ENCODE results near the gene MBLAC1.
A peak's percentile ranks its signal among the peaks of the same experiment; 100 is the strongest.

The MBLAC1 gene

GRCh38 chr7:100126931-100127865 is at the start of gene MBLAC1:
Gene MBLAC1, plus strand, starts transcription at chr7:100126967. Its CDS starts 429 bp downstream, at chr7:100127396.
- FAIRE-seq (no peak), DNase-seq (ENCODE audit: insufficient read length, low spot score) (peak; percentile 75)

GRCh38 chr7:100077205-100077604 is 49.6 kb upstream of the MBLAC1 start:
- no peak for FAIRE-seq
- DNase-seq (ENCODE audit: insufficient read length, low spot score) = no peak

DNA sequence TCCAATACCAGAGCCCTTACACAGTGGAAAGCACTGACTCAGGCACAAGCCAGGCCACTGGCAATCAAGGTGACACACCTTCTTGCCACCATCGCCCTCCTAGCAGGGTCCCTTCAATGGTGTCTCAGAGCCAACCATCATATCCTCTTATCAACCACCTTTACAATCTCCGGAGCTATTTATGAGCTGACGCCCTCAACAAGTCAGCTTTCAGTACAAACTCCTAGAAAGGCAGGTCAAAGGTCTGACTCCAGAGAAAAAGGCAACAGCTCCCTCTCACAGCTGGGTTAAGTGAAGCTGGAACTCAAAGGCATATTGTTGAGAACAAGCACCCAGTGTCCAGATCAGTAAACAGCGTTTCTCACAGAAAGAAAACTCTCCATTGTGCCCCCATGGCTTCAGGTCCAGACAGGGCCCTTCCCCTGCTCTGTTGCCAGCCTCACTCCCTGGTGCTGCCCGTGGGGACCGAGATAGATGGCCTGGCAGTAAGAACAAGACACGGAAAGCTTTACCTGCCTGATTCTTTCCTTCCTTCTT is 47.7 kb upstream of the MBLAC1 start:
- FAIRE-seq (no peak), DNase-seq (ENCODE audit: insufficient read length, low spot score) (no peak)

- FAIRE-seq = no peak
- DNase-seq (ENCODE audit: insufficient read length, low spot score) = no peak
These were observed 45.7 kb upstream of the MBLAC1 start for GRCh38 chr7:100080907-100081534.

- FAIRE-seq = peak; percentile 83
- peak; percentile 91 for DNase-seq (ENCODE audit: insufficient read length, low spot score)
These were observed 45.1 kb upstream of the MBLAC1 start, which contains the start of gene ZNF3 for GRCh38 chr7:100081535-100082102. Gene ZNF3, minus strand, starts transcription at chr7:100081723. Its CDS starts 4,366 bp downstream, at chr7:100077357.

GRCh38 chr7:100082978-100083377 is 43.8 kb upstream of the MBLAC1 start:
- FAIRE-seq = no peak
- DNase-seq (ENCODE audit: insufficient read length, low spot score) = no peak

- FAIRE-seq (no peak), DNase-seq (ENCODE audit: insufficient read length, low spot score) (no peak)
These were observed 41.3 kb upstream of the MBLAC1 start for GRCh38 chr7:100085515-100085914.

DNA sequence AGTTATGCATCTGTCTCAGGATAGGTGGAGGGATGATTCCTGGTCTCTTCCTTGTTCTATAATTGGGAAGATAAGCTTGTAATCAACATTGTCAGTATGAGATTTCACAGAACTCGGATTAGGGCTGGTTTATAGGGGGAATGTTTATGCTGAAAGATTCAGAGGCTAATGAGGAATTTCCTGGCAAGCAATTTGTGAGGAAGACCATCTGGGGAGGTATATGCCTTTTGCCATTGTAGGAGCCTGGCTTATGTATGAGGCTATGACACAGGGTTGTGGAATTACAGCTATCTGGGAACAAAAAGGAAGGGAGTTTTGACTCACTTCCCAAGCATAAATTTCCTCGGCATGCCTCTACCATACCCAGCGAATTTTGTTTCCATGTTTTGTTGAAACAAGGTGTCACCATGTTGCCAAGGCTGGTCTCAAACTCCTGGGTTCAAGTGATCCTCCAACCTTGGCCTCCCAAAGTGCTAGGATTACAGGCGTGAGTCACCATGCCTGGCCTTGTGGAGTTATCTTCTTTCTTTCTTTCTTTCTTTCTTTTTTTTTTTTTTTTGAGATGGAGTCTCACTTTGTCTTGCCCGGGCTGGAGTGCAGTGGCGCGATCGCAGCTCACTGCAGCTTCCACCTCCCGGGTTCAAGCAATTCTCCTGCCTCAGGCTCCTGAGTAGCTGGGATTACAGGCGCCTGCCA is 39.6 kb upstream of the MBLAC1 start:
- FAIRE-seq (no peak), DNase-seq (ENCODE audit: insufficient read length, low spot score) (peak; percentile 57)

DNA sequence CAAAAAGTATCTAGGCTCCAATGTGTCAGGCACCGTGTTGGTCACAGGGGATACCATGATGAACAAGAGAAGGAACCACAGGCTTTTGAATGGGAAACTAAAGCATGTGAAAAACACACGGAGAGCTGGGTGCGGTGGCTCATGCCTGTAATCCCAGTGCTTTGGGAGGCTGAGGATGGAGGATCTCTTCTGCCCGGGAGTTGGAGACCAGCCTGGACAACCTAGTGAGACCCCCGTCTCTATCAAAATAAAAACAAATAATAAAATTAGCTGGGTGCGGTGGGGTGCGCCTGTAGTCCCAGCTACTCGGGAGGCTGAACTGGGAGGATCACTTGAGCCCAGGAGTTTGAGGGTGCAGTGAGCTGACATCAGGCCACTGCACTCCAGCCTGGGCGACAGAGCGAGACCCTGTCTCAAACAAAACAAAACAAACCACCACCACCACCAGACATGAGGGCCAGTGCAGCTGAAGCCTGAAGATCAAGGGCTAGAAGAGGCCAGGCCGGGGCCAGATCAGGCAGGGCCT is 38.6 kb upstream of the MBLAC1 start:
- no peak for FAIRE-seq

GRCh38 chr7:100088621-100089457 is 37.9 kb upstream of the MBLAC1 start, which contains the start of gene COPS6:
Gene COPS6, plus strand, starts transcription at chr7:100088969. Its CDS starts 22 bp downstream, at chr7:100088991.
- DNase-seq (ENCODE audit: insufficient read length, low spot score) (peak; percentile 31), FAIRE-seq (no peak)

More for the DNA sequence above, 38.6 kb upstream of the MBLAC1 start:
- DNase-seq (ENCODE audit: insufficient read length, low spot score) = no peak

- DNase-seq (ENCODE audit: insufficient read length, low spot score) = no peak
- no peak for FAIRE-seq
These were observed 37.1 kb upstream of the MBLAC1 start for GRCh38 chr7:100089458-100090196.

GRCh38 chr7:100090527-100091410 is 36.0 kb upstream of the MBLAC1 start:
- DNase-seq (ENCODE audit: insufficient read length, low spot score) = no peak
- no peak for FAIRE-seq

DNA sequence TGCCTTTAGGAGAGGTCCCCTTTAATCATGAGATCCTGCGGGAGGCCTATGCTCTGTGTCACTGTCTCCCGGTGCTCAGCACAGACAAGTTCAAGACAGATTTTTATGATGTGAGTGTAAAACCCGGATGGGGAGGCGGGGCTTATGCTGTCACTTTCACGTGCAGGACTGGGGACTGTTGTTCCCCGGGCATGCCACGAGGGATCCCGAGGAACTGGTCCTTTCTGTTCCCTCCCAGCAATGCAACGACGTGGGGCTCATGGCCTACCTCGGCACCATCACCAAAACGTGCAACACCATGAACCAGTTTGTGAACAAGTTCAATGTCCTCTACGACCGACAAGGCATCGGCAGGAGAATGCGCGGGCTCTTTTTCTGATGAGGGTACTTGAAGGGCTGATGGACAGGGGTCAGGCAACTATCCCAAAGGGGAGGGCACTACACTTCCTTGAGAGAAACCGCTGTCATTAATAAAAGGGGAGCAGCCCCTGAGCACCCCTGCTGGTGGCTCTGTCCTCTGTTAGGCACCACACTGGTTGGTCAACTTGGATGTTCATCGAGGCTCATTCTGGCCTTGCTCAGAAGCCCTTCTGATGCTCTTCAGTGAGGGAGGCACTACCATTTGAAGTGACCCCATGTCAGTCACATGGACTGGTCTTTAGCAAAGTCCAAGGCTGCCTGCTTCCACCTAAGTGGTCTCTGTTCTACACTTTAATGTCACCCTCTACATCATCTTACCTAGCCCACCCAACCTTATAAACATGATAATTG is 35.2 kb upstream of the MBLAC1 start:
- FAIRE-seq (no peak), DNase-seq (ENCODE audit: insufficient read length, low spot score) (no peak)

DNA sequence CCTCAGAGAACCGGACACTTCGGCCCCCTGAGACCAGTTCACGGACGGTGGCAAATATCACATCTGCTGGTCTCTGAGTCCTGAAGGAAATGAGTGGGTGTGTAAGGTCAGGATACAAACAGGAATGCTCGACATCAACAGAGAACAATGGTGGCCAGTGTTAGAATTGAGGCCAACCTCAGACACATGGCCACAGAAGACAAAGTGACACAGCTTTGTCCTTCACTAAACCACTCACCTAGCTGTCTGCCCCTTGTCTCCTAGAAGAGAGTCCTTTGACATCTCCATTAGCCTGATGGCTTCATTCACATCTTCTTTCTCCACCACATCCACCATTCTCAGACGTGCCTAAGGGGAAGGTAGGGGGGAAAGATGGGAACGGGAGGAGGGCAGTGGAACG is 33.7 kb upstream of the MBLAC1 start:
- DNase-seq (ENCODE audit: insufficient read length, low spot score) (no peak), FAIRE-seq (no peak)

- no peak for DNase-seq (ENCODE audit: insufficient read length, low spot score)
- FAIRE-seq = no peak
These were observed 33.3 kb upstream of the MBLAC1 start for GRCh38 chr7:100093498-100093897.

- DNase-seq (ENCODE audit: insufficient read length, low spot score) (no peak), FAIRE-seq (no peak)
These were observed 32.8 kb upstream of the MBLAC1 start for GRCh38 chr7:100093925-100094486.

DNA sequence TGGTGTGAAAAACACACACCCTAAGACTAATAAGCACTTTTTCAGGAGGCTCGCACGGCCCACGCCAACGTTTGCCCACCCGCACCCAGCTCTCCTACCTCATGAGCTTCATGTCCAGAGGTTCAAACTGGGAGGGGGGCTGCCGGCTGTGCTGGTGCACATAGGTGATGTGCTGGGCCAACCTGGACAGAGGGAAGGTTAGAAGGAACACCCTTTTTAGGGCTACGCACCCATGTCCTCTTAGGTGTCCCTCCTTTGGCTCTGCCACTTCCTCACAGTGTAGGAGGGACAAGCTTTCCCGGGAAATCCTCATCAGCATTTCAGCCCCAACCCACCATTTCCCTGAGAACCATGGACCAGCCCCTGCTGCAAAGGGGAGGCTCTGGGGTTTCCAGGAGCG is 31.5 kb upstream of the MBLAC1 start:
- DNase-seq (ENCODE audit: insufficient read length, low spot score) (no peak), FAIRE-seq (no peak)

Measured in HTR-8/SVneo (cell line).